Caco-2 (cell line): ENCODE results near the gene GART. TPM values are rescaled to one million over a fixed set of nuclear protein-coding genes. Genes with fewer than 3 reads are reported as not detected.

ENCODE experiments used
- Bru-seq: library from RNA; stranded (reverse); fragments of 400-500 nt; gene quantifications from one replicate; lab custom pipeline; 2021; lab: Mats Ljungman, UMichigan
- BruChase-seq, 2 experiments: library from RNA; stranded (reverse); fragments of 400-500 nt; gene quantifications; one replicate each; lab custom pipeline; 2021; lab: Mats Ljungman, UMichigan
- BruUV-seq: library from RNA; stranded (reverse); fragments of 400-500 nt; replicated peaks from 2 replicates; lab custom pipeline; 2021; lab: Mats Ljungman, UMichigan
- CTCF ChIA-PET: fragments of 300-600 bp; sonication (Branson Sonifier 250); formaldehyde crosslinking; loops from one replicate; lab custom pipeline; 2022; ENCODE audit warnings: antibody characterized with exemption; lab: Charles Lee
- POLR2A ChIA-PET: fragments of 300-600 bp; sonication (Branson Sonifier 250); formaldehyde crosslinking; loops from one replicate; lab custom pipeline; 2022; ENCODE audit warnings: antibody characterized with exemption; lab: Charles Lee
- DNase-seq, 2 experiments: peaks; one replicate each; pipeline versions ENCODE4 v3.0.0 to v3.0.0-alpha.2; 2020 to 2022
- H3K27me3 ChIP-seq: replicated peaks from 2 replicates; pipeline ENCODE4 v1.6.0; 2011; ENCODE audit warnings: low read length; ENCODE audit not compliant: control insufficient read depth, insufficient read depth
- H3K36me3 ChIP-seq: 2 replicates; pipeline ENCODE4 v1.5.1; 2011; ENCODE audit warnings: low read length; ENCODE audit not compliant: control insufficient read depth, insufficient read depth
- H3K4me1 ChIP-seq: fragments of 250-450 bp; sonication (Bioruptor Pico); 2 replicates; pipeline ENCODE4 v1.5.1; 2020; ENCODE audit warnings: mild to moderate bottlenecking
- H3K4me3 ChIP-seq: 2 replicates; pipeline ENCODE4 v1.5.1; 2011; ENCODE audit warnings: low read depth, mild to moderate bottlenecking, control low read depth, low read length
- H3K9me3 ChIP-seq: fragments of 250-450 bp; sonication (Bioruptor Pico); 2 replicates; pipeline ENCODE4 v1.5.1; 2020; ENCODE audit warnings: mild to moderate bottlenecking, moderate library complexity
- H3K27ac Mint-ChIP-seq: one replicate; pipeline ENCODE4 v1.8.0; 2022; ENCODE audit warnings: mixed read lengths; ENCODE audit not compliant: unreplicated experiment
- H3K27me3 Mint-ChIP-seq: one replicate; pipeline ENCODE4 v1.8.0; 2022; ENCODE audit warnings: mixed read lengths; ENCODE audit not compliant: insufficient read depth, unreplicated experiment
- H3K36me3 Mint-ChIP-seq: one replicate; pipeline ENCODE4 v1.8.0; 2022; ENCODE audit warnings: mild to moderate bottlenecking, mixed read lengths; ENCODE audit not compliant: insufficient read depth, unreplicated experiment
- H3K4me1 Mint-ChIP-seq: one replicate; pipeline ENCODE4 v1.8.0; 2022; ENCODE audit warnings: low read depth, mixed read lengths; ENCODE audit not compliant: unreplicated experiment
- H3K4me3 Mint-ChIP-seq: one replicate; pipeline ENCODE4 v1.8.0; 2022; ENCODE audit warnings: mild to moderate bottlenecking, moderate library complexity, mixed read lengths; ENCODE audit not compliant: unreplicated experiment
- H3K9me3 Mint-ChIP-seq: one replicate; pipeline ENCODE4 v1.8.0; 2022; ENCODE audit warnings: mixed read lengths; ENCODE audit not compliant: unreplicated experiment
- intact Hi-C: fragments of 100-400 bp; cut with micrococcal nuclease; formaldehyde crosslinking; loops from one replicate; pipeline ENCODE4 v1.10.0; 2022; ENCODE audit not compliant: unreplicated experiment
- long read RNA-seq: library from polyadenylated mRNA; stranded (forward); transcript quantifications from one replicate; pipeline ENCODE4 v2.0.0, GENCODE V29; 2022
- total RNA-seq: library from RNA; stranded (reverse); gene quantifications from 2 replicates; pipeline ENCODE4 v1.2.3, GENCODE V29; 2022
- TF ChIP-seq, protein P1 (sequence below), 2 experiments: fragments of 200-600 bp in 1 of 2; IDR thresholded peaks; 1 replicate in 1 of 2; 2 replicates in 1 of 2; pipeline versions ENCODE4 v1.5.1 to v1.8.0; 2011 to 2022; ENCODE audit warnings: antibody characterized with exemption in 1 of 2, control low read depth in 1 of 2, inconsistent platforms in 1 of 2, low read depth in 1 of 2, low read length in 1 of 2, mild to moderate bottlenecking in 1 of 2, moderate library complexity in 1 of 2; ENCODE audit not compliant: insufficient read depth in 1 of 2, severe bottlenecking in 1 of 2, unreplicated experiment in 1 of 2

The GART gene
- 134 and 147 TPM in 2 replicates for total RNA-seq
- Bru-seq, nascent RNA, result percentile 85 among the genes with signal in this experiment
- percentile 87 among the genes with signal in this experiment for BruChase-seq, experiment 1, labeled RNA remaining after a 2-hour chase
- percentile 92 among the genes with signal in this experiment for BruChase-seq, experiment 2, labeled RNA remaining after a 6-hour chase
- long read RNA-seq, transcript GART-201 (11 exons, 2,149 nt), result minor isoform, 88 of 309 reads
- long read RNA-seq, transcript GART-203 (22 exons, 3,341 nt), result major isoform, 145 of 309 reads
- long read RNA-seq, partial matches to known transcripts, result 40 of 309 reads
- long read RNA-seq, other reads (novel, unspliced or antisense), result 36 of 309 reads

GRCh38 chr21:33541756-33542639 is at the start of gene GART:
Gene GART, minus strand, starts transcription at chr21:33542117. Its CDS starts 2,802 bp downstream, at chr21:33539315.
- peak; percentile 86 to 90 for DNase-seq
- intact Hi-C loops, result loop anchor here (1.0 to 5.0 kb wide), 2 partner anchors 65 to 99 kb away; partner anchors contain the start of gene CRYZL1
- BruUV-seq, result no TSS peak

GRCh38 chr21:33588485-33589335 is 46.8 kb upstream of the GART start, which contains the start of gene DONSON:
Gene DONSON, minus strand, starts transcription at chr21:33588684. Its CDS starts 43 bp downstream, at chr21:33588641.
- peak within 1 kb of the TSS; percentile 85 for H3K4me3 ChIP-seq
- H3K36me3 ChIP-seq, result no peaks in the 10 kb centered on the region
- intact Hi-C loops, result loop anchor here (1.0 kb wide), 1 partner anchor 17 kb away; no protein-coding TSS in a partner anchor
- ChIA-PET CTCF (interaction anchor here (0.7 to 2.5 kb wide), 5 partner anchors 8 to 213 kb away, joined by 3 to 35 read pairs (median 3); partner anchors contain the start of gene TMEM50B), POLR2A (interaction anchor here (0.8 to 2.0 kb wide), 6 partner anchors 29 to 108 kb away, joined by 3 to 17 read pairs (median 4); partner anchors contain the start of genes SON and TMEM50B)
- no peaks in the 10 kb centered on the region for H3K9me3 Mint-ChIP-seq
- H3K4me3 Mint-ChIP-seq, result peak within 1 kb of the TSS; percentile 91
- no peaks in the 10 kb centered on the region for H3K27me3 ChIP-seq
- peak; percentile 94 to 96 for DNase-seq
- TF ChIP-seq, protein P1, sequence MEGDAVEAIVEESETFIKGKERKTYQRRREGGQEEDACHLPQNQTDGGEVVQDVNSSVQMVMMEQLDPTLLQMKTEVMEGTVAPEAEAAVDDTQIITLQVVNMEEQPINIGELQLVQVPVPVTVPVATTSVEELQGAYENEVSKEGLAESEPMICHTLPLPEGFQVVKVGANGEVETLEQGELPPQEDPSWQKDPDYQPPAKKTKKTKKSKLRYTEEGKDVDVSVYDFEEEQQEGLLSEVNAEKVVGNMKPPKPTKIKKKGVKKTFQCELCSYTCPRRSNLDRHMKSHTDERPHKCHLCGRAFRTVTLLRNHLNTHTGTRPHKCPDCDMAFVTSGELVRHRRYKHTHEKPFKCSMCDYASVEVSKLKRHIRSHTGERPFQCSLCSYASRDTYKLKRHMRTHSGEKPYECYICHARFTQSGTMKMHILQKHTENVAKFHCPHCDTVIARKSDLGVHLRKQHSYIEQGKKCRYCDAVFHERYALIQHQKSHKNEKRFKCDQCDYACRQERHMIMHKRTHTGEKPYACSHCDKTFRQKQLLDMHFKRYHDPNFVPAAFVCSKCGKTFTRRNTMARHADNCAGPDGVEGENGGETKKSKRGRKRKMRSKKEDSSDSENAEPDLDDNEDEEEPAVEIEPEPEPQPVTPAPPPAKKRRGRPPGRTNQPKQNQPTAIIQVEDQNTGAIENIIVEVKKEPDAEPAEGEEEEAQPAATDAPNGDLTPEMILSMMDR (IDR thresholded peaks at IDR 0.05; ENCODE audit: insufficient read depth in 1 of 2, low read depth in 1 of 2, low read length in 1 of 2, severe bottlenecking in 1 of 2, unreplicated experiment in 1 of 2), result no peak
- H3K36me3 Mint-ChIP-seq, result peaks cover 39% of the 10 kb centered on the region
- H3K27me3 Mint-ChIP-seq, result no peaks in the 10 kb centered on the region
- TSS peak; percentile 90 for BruUV-seq
- H3K9me3 ChIP-seq, result no peaks in the 10 kb centered on the region
- H3K4me1 Mint-ChIP-seq, result peaks cover 8% of the 10 kb centered on the region
- H3K27ac Mint-ChIP-seq, result peak within 1 kb of the TSS; percentile 88
- peaks cover 15% of the 10 kb centered on the region for H3K4me1 ChIP-seq

More at GRCh38 chr21:33541756-33542639, at the start of gene GART:
- peaks cover 19% of the 10 kb centered on the region for H3K4me1 ChIP-seq
- H3K9me3 Mint-ChIP-seq, result peaks cover 9% of the 10 kb centered on the region
- CTCF ChIA-PET, result interaction anchor here (0.6 kb wide), 1 partner anchor 97 kb away, joined by 5 read pairs; no protein-coding TSS in a partner anchor
- H3K27me3 ChIP-seq, result no peaks in the 10 kb centered on the region
- peak within 1 kb of the TSS; percentile 82 for H3K4me3 Mint-ChIP-seq
- H3K9me3 ChIP-seq, result no peaks in the 10 kb centered on the region
- TF ChIP-seq, protein P1 (IDR thresholded peaks at IDR 0.05; ENCODE audit: insufficient read depth in 1 of 2, low read depth in 1 of 2, low read length in 1 of 2, severe bottlenecking in 1 of 2, unreplicated experiment in 1 of 2), result no peak
- no peaks in the 10 kb centered on the region for H3K27me3 Mint-ChIP-seq
- peak within 1 kb of the TSS; percentile 98 for H3K27ac Mint-ChIP-seq
- POLR2A ChIA-PET, result interaction anchor here (1.2 to 1.5 kb wide), 2 partner anchors 62 to 138 kb away, joined by 3 to 6 read pairs; partner anchors contain the start of gene TMEM50B
- H3K36me3 ChIP-seq, result no peaks in the 10 kb centered on the region; the same call in 1 of the 2 replicates
- peaks cover 71% of the 10 kb centered on the region for H3K36me3 Mint-ChIP-seq
- H3K4me3 ChIP-seq, result peak within 1 kb of the TSS; percentile 74
- peaks cover 16% of the 10 kb centered on the region for H3K4me1 Mint-ChIP-seq
